ENCODE data around the gene CHRM2.

Gene CHRM2

DNA sequence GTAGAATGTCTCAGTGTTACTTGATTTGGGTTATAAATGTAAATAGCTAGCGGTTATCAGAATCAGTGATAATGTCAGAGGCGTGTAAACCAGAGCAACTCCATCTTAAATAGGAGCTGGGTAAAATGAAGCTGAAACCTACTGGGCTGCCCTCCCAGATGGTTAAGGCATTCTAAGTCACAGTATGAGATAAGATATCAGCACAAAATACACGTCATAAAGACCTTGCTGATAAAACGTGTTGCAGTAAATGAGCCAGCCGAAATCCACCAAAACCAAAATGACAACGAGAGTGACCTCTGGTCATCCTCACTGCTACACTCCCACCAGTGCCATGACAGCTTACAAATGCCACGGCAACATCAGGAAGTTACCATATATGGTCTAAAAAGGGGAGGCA is 172.3 kb downstream of the CHRM2 start:
- no peak for DNase-seq (ENCODE audit: extremely low spot score)
- TF ChIP-seq, protein P1, sequence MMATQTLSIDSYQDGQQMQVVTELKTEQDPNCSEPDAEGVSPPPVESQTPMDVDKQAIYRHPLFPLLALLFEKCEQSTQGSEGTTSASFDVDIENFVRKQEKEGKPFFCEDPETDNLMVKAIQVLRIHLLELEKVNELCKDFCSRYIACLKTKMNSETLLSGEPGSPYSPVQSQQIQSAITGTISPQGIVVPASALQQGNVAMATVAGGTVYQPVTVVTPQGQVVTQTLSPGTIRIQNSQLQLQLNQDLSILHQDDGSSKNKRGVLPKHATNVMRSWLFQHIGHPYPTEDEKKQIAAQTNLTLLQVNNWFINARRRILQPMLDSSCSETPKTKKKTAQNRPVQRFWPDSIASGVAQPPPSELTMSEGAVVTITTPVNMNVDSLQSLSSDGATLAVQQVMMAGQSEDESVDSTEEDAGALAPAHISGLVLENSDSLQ (IDR thresholded peaks at IDR 0.05), result no peak
- POLR2A ChIA-PET, result no interaction called here
- CTCF ChIA-PET, result no interaction called here

GRCh38 chr7:137045573-137045972 is 177.1 kb downstream of the CHRM2 start:
- no peak for DNase-seq (ENCODE audit: extremely low spot score)
- ChIA-PET POLR2A (no interaction called here), CTCF (no interaction called here)
- TF ChIP-seq SUZ12 (IDR thresholded peaks at IDR 0.05), result no peak
- TF ChIP-seq NFRKB (IDR thresholded peaks at IDR 0.05), result no peak
- TF ChIP-seq HDGF (IDR thresholded peaks at IDR 0.05; ENCODE audit: borderline replicate concordance), result no peak
- no peak for TF ChIP-seq CTBP1 (IDR thresholded peaks at IDR 0.05; ENCODE audit: borderline replicate concordance)
- no peak for TF ChIP-seq FOXA1 (IDR thresholded peaks at IDR 0.05)
- TF ChIP-seq FOXM1 (IDR thresholded peaks at IDR 0.05; ENCODE audit: borderline replicate concordance), result no peak
- TF ChIP-seq ARNT (IDR thresholded peaks at IDR 0.05), result no peak
- TF ChIP-seq SP1 (IDR thresholded peaks at IDR 0.05), result no peak
- no peak for TF ChIP-seq FOXK2 (IDR thresholded peaks at IDR 0.05)
- no peak for TF ChIP-seq ZNF384 (IDR thresholded peaks at IDR 0.05)
- TF ChIP-seq, protein P1 (IDR thresholded peaks at IDR 0.05), result no peak
- no peak for TF ChIP-seq LEF1 (IDR thresholded peaks at IDR 0.05; ENCODE audit: borderline replicate concordance)
- TF ChIP-seq L3MBTL2 (conservative IDR thresholded peaks at IDR 0.05), result no peak
- TF ChIP-seq BHLHE40 (IDR thresholded peaks at IDR 0.05; ENCODE audit: borderline replicate concordance), result no peak
- no peak for TF ChIP-seq TARDBP (IDR thresholded peaks at IDR 0.05)

DNA sequence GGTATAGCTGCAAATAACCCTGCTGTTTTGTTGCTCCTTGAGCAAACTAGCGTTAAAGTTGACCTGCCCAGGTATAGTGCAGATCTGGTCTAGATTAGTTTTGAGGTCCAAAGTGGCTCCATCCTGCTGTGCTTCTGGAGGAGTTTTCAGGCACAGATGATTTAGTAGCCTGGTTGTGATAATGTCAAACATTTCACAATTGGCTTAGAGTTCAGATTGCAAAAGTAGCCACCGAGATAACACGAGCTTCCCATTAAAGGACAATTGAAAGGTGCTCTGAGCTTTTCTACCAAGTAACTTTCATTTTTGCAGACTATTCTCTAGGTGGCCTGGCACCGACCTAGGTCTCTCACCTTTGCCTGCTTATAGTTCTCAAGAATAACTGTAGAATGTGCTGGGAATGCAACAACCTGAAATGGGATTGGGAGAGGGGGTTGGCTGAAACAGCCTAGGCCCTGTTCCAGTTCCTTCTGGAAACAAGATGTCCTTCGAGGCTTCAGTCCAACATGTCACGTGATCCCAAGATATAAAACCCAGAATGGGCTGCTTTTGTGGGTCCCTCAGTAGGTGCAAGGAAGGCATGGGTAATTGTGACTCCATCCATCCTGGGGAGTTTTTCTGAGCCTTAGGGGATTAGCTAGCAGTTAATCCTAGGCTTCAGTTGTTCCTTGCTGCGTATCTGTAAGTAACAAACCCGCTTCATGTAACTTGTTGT is 201.0 kb downstream of the CHRM2 start:
- no peak for TF ChIP-seq TARDBP (IDR thresholded peaks at IDR 0.05)
- no peak for TF ChIP-seq HDGF (IDR thresholded peaks at IDR 0.05; ENCODE audit: borderline replicate concordance)
- no peak for TF ChIP-seq SP1 (IDR thresholded peaks at IDR 0.05)
- TF ChIP-seq FOXM1 (IDR thresholded peaks at IDR 0.05; ENCODE audit: borderline replicate concordance), result no peak
- CTCF ChIA-PET, result no interaction called here
- POLR2A ChIA-PET, result no interaction called here
- DNase-seq (ENCODE audit: extremely low spot score), result no peak
